NCI-H748 treated with DMSO at 0.1 percent for 48 hours (cell line): ENCODE data around the gene UVSSA.
"Not testable (repeated sequence)": the region's sequence is repeated elsewhere in the genome, so short reads cannot be mapped to it uniquely, and the experiment has no call there.

Source experiments
- DNase-seq: peaks from one replicate; lab custom pipeline; 2025; lab: John Stamatoyannopoulos, UW

Gene UVSSA

GRCh38 chr4:1316537-1317168 lies 30.4 kb upstream of the UVSSA start:
- no peak for DNase-seq

DNA sequence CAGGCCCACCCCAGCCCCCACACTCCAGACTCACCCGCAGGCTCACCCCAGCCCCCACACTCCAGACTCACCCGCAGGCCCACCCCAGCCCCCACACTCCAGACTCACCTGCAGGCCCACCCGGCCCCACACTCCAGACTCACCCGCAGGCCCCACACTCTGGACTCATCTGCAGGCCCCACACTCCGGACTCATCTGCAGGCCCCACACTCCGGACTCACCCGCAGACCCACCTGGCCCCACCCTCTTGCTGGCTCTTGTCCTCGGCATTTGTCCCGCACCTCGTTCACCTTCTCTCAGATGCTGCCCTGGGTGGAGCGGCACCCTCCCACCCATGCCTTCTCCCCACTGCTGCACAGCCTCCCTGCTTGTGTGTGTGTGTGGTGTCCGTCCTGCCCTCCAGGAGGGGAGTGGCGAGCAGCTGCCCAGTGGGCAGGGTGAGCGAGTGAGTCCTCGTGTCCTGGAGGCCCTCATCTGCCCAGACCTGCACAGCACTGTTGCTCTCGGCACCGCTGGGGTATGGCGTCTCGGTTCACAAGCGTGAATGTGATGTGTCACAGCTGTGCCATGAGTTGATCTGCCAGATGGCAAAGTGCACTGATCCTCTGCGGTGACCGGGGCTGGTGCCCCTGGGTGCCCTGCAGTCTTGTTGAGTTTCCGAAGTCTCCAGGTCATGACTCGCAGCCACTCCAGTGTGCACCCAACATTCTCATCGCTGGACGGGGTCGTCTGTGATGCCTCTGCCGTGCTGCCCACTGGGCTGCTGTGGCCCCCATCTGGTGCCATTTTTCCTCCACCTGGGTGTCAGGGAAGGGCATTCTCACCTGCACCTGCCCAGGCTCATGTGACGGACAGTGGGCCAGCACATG lies 29.6 kb upstream of the UVSSA start:
- DNase-seq, result no peak

DNA sequence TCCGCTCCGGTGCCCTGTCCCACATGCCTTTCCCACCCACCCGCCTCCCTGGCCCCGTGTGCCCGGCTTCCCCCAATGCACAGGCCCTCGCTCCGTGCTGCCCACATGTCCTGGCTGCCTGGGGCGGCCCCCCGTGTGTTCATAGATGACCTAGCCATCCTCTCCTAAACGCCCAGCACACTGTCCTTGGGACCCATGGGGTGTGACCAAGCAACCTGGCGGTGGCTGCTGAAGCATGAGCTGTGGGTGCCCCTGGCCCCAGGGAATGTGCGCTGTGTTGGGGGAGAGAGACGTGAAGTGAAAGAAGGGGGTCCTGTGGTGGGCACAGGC lies 29.0 kb upstream of the UVSSA start:
- DNase-seq, result no peak

GRCh38 chr4:1318488-1319213 lies 28.4 kb upstream of the UVSSA start:
- no peak for DNase-seq

DNA sequence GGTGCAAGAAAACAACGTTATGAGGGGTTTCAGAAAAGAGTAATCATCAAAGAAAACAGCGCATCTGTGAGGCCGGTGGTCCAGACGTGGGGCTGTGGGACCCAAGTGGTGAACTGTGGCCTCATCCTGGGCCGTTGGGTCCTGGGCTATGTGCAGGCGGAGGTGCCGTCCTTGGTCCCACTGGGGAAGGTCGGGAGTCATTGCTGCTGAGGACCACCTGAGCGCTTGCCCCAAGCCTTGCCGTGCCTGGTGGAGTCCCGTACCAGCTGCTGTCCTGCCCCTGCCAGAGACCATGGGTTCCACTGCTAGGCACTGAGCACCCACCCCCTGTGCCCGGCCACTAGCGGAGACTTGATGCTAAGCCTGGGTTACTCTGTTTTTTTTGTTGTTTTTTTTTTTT lies 25.5 kb upstream of the UVSSA start:
- no peak for DNase-seq

- no peak for DNase-seq
These were observed 24.9 kb upstream of the UVSSA start for GRCh38 chr4:1321946-1322650.

GRCh38 chr4:1323280-1323634 lies 23.8 kb upstream of the UVSSA start:
- no peak for DNase-seq

DNA sequence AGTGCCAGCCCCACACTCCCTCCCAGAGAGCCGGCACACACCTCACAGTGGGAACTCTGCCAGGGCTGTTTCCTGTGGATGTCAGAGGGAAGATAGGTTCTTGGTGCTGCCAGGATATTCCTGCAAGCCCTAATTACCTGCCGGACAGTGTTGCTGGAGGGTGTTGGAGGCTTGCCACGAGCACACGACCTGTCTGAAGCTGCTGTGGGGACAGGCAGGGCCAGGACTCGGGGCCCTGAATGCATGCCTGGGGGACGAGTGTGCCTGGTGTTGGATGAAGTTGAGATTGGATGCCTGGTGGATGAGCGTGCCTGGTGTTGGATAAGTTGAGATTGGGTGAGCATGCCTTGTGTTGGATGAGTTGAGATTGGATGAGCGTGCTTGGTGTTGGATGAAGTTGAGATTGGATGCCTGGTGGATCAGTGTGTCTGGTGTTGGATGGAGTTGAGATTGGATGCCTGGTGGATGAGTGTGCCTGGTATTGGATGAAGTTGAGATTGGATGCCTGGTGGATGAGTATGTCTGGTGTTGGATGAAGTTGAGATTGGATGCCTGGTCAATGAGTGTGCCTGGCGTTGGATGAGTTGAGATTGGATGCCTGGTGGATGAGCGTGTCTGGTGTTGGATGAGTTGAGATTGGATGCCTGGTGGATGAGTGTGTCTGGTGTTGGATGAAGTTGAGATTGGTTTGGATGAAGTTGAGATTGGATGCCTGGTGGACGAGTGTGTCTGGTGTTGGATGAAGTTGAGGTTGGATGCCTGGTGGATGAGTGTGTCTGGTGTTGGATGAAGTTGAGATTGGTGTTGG lies 23.2 kb upstream of the UVSSA start:
- no peak for DNase-seq

- DNase-seq, result not testable (repeated sequence)
These were observed 22.4 kb upstream of the UVSSA start for GRCh38 chr4:1324443-1325175.

DNA sequence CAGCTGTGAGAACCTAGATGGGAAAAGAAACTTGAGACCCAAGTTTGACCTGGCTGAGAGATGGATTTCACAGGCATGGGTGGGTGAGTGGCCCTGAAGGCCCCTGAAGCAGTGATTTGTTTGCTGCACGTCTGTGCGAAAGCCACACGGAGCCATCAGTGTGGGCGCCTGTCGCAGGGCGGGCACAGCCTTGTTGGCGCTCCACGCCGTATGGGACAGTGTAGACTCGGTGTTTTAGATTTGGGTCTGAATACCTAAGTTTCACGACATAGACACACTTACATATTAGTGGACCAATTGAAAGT lies 21.9 kb upstream of the UVSSA start:
- DNase-seq, result no peak

DNA sequence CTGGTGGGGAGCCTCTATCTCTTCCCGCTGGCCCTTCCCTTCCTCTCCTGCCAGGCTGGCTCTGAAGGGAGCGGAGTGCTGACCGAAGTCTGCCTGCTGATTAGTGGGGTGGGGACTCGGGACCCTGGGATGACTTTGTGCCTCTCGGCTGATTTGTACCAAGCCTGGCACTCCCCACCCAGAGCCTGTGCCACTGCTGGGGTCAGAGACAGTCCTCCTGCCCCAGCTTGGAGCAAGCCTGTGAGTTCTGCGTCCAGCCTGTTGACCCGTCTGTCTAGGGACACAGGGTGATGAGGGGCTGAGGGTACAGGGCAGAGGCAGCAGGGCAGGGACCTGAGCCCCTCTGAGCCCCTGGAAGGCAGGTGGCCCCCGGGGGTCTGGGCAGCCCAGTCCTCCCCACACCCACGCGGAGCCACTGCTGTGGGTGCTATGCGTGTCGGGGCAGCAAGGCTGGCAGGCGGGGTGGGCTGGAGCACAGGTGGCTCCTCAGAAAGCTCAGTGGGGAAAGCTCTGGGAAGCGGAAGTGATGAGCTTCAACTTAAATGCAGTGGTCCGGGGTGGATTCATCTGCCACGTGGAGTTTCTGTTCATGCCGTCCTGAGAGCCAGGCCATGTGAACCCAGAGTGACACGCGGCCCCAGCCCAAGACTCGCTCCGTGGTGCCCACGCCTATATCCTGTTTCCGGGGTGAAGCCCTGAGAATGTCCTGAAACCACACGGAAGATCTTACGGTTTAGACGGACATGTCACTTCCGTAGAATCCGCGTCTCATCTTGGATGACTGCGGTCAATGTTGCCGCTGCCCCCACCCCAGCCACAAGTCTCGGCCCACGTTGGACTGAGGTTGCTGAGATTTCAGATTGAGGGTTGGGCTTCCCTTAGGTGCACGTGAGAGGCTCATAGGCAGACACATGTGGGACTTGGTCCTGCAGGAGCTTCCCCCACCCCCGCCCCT lies 21.1 kb upstream of the UVSSA start:
- DNase-seq, result no peak

GRCh38 chr4:1326751-1327525 lies 20.1 kb upstream of the UVSSA start:
- DNase-seq, result no peak

GRCh38 chr4:1327526-1328266 lies 19.3 kb upstream of the UVSSA start:
- no peak for DNase-seq

DNA sequence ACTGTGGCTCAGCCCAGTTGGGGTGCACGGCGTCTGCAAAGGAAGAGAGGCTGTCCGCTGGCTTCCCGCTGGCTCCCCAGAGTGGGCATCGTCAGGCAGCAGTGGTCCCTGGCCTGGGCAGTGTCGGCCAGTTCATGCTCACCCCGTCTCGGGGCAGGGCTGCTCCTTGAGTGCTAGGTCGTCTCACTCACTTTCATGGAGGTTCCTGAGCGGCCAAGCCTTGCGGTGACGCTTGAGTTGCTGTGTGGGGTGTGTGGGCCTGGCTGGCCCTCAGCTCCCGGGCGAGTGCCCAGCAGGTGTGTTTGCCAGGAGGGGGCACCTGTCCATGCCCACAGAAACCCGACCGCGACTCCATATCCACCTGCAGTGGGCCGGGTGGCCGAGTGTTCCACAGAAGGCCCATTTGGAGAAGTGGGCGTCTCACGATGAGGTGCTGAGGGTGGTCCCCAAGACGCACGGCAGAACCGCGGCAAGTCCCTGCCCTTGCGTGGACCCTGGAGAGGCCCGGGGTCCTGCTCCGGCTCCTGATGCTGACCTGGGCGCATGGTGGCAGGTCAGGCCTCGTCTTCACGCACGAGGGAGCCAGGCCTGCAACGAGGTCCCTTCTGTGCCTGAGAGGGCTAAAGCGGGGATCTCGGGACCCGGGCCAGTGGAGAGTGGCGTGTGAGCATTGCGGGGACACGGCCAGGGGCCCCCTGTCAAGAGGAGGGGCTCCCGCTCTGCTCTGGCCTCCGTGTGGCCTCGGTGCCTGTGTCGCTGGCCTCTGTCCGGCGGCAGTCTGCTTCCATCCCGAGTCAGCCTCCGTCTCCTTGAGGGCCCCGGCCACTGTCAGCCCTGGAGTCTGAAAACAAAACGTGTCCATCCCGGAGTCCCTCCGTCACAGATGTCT lies 18.5 kb upstream of the UVSSA start:
- DNase-seq, result no peak

DNA sequence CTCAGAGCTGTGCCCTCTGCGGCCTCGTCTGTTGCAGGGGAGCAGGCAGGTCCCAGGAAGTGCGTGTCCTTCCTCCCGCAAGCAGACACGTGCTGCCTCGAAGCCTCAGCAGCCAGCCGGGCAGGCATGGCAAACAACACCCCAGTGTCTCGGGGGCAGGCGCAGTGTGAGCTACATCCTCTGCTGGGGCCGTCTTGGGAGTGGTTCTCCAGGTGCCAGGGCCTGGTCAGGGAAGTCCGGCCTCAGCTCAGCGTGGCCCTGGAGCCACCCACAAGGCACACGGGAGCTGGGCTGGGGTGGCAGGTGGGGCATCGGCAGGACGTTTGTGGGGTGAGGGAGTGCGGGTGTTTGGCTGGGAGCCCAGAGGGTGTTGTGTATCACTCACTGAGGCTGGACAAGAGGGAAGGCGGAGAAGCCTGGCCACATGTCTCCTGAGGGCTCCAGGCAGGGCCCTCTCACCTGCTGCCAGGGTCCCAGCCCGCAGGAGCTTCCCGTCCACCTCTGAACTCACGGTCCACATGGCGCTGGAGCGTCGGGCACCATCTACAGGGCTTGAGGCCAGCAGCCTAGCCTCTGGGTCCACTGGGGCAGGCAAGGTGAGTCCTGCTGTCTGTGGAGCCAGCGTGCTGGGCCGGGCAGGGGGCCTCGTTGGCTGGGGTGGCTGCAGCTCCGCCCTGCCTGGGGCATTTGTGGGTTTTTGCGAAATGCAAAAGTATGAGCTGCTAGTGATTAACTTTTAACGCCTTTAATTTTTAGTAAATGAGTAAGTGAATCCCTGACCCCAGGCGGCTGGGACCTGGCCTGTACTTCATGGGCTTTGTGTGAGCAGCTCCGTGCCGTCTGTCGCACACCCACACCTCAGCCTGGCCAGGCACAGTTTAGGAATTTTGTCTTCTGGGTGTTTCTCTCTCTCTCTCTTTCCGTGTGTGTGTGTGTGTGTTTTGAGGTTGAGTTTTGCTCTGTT lies 17.3 kb upstream of the UVSSA start:
- no peak for DNase-seq
